Measurements from ENCODE around the gene DPT. TPM values are rescaled to one million over a fixed set of nuclear protein-coding genes. Genes with fewer than 3 reads are reported as not detected.

Gene DPT
- total RNA-seq, 4 donors from 2014 or later, result 147 to 298 (median 275) TPM

DNA sequence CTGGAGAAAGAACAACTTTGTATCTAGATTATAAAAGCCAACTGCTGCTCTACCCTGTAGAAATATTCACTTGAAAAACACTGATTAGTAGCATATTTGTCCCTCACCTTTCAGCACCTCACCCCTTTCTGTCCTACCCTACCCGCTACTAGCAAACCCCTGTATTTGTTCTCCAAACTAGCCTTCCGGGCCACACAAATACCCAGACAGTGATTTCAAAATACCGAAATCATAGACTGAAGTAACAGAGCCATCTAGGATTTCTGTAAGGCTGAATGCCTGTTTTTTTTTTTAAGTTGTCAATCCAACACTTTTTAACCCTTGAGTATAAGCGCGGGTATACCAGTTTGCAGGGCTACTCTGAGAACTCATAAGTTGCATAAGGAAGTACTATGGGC lies 398 bp upstream of the DPT start:
- ATAC-seq (ENCODE audit: low FRiP score) (no peak), DNase-seq (ENCODE audit: low spot score) (no peak)
- TF ChIP-seq, protein P1, sequence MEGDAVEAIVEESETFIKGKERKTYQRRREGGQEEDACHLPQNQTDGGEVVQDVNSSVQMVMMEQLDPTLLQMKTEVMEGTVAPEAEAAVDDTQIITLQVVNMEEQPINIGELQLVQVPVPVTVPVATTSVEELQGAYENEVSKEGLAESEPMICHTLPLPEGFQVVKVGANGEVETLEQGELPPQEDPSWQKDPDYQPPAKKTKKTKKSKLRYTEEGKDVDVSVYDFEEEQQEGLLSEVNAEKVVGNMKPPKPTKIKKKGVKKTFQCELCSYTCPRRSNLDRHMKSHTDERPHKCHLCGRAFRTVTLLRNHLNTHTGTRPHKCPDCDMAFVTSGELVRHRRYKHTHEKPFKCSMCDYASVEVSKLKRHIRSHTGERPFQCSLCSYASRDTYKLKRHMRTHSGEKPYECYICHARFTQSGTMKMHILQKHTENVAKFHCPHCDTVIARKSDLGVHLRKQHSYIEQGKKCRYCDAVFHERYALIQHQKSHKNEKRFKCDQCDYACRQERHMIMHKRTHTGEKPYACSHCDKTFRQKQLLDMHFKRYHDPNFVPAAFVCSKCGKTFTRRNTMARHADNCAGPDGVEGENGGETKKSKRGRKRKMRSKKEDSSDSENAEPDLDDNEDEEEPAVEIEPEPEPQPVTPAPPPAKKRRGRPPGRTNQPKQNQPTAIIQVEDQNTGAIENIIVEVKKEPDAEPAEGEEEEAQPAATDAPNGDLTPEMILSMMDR (IDR thresholded peaks at IDR 0.05), result no peak

GRCh38 chr1:168726719-168727118 lies 2.3 kb downstream of the DPT start:
- TF ChIP-seq, protein P1 (IDR thresholded peaks at IDR 0.05), result no peak
- no peak for DNase-seq (ENCODE audit: low spot score)
- ATAC-seq (ENCODE audit: low FRiP score), result no peak

- DNase-seq (ENCODE audit: low spot score) (no peak), ATAC-seq (ENCODE audit: low FRiP score) (no peak)
- TF ChIP-seq, protein P1 (IDR thresholded peaks at IDR 0.05), result no peak
These were observed 2.7 kb downstream of the DPT start for GRCh38 chr1:168726281-168726680.

DNA sequence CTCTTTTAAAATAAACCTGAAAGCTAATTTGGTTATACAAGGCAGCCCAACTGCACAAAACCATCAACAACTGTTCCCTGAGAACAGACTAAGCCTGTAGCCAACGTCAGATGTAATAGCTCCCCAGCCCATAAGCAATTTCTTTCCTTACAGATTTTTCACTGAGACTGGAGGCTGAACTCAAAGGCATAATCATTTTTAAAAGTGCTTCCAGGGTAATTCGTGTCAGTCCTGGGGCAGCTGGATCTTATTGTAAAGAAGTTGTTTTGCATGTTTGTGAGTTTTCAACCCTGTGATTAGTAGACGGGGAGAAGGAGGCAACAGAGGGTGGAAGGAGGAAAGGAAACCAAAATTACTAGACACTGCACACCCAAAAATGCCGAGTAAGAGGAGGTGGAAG lies 3.2 kb downstream of the DPT start:
- TF ChIP-seq, protein P1 (IDR thresholded peaks at IDR 0.05), result no peak
- DNase-seq (ENCODE audit: low spot score), result no peak
- no peak for ATAC-seq (ENCODE audit: low FRiP score)

DNA sequence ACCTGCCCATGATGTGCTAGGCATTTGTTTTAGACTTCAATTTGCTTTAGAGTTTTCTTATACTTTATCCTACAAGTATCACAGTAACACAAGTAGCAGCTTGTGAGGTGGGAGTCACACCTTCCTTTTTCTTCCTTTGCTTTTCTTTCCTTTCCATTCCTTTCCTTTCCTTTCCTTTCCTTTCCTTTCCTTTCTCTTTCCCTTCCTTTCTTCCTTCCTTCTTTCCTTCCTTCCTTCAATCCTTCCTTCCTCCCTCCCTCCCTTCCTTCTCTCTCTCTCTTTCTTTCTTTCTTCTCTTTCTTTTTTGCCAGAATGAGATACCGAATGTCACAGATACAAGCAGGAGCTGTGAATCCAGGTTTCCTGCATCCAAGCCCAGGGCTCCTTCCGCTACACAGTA lies 3.9 kb downstream of the DPT start:
- TF ChIP-seq, protein P1 (IDR thresholded peaks at IDR 0.05), result no peak
- ATAC-seq (ENCODE audit: low FRiP score) (no peak), DNase-seq (ENCODE audit: low spot score) (no peak)

- ATAC-seq (ENCODE audit: low FRiP score) (no peak), DNase-seq (ENCODE audit: low spot score) (no peak)
- TF ChIP-seq, protein P1 (IDR thresholded peaks at IDR 0.05), result no peak
These were observed 6.0 kb downstream of the DPT start for GRCh38 chr1:168723000-168723399.

- TF ChIP-seq, protein P1 (IDR thresholded peaks at IDR 0.05), result no peak
- ATAC-seq (ENCODE audit: low FRiP score) (no peak), DNase-seq (ENCODE audit: low spot score) (no peak)
These were observed 8.2 kb downstream of the DPT start for GRCh38 chr1:168720839-168721238.
